ENCODE measurements around the gene RNU1-4.

DNA sequence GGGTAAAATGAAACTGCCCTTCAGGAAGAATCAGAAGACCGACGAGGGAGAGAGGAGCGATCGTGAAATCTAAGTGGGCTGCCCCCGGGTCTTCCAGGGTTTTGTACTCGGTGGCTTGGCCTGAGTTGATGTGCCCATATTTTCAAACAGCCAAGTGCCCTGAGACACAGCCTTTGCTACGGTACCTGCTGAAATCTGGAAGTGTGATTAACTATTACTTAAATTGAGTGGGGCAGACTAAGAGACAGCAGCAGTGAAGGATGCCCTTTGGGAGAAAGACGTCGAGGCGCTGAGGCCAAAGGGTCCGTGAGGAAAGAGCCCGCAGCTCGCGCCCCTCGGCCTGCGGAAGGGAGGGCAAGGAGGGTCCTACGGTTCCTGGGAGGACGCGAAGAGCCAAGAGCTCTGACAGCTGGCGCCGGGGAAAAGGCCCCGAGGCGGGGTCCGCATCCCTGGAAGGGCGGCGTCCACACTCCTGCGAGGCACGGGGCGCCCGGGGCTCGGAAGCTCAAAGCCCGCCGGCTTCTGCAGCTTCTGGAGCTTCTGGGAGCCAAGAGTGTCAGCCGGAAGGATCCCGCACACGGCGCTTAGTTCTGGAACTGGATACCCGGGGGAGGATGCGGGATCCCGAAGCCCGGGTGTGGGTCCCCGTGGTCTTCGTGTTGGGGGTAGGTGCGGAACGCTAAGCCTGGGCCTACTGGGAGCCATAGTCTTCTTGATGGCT, 15.4 kb upstream of the RNU1-4 start:
- TF ChIP-seq, protein P1, sequence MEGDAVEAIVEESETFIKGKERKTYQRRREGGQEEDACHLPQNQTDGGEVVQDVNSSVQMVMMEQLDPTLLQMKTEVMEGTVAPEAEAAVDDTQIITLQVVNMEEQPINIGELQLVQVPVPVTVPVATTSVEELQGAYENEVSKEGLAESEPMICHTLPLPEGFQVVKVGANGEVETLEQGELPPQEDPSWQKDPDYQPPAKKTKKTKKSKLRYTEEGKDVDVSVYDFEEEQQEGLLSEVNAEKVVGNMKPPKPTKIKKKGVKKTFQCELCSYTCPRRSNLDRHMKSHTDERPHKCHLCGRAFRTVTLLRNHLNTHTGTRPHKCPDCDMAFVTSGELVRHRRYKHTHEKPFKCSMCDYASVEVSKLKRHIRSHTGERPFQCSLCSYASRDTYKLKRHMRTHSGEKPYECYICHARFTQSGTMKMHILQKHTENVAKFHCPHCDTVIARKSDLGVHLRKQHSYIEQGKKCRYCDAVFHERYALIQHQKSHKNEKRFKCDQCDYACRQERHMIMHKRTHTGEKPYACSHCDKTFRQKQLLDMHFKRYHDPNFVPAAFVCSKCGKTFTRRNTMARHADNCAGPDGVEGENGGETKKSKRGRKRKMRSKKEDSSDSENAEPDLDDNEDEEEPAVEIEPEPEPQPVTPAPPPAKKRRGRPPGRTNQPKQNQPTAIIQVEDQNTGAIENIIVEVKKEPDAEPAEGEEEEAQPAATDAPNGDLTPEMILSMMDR (IDR thresholded peaks at IDR 0.05), result no peak
- TF ChIP-seq POLR2AphosphoS5 (IDR thresholded peaks at IDR 0.05), result no peak
